ENCODE measurements around the gene ANK2. TPM values are rescaled to one million over a fixed set of nuclear protein-coding genes. Genes with fewer than 3 reads are reported as not detected.

Gene ANK2
- polyA plus RNA-seq, 1 donor, result 80.7 TPM

DNA sequence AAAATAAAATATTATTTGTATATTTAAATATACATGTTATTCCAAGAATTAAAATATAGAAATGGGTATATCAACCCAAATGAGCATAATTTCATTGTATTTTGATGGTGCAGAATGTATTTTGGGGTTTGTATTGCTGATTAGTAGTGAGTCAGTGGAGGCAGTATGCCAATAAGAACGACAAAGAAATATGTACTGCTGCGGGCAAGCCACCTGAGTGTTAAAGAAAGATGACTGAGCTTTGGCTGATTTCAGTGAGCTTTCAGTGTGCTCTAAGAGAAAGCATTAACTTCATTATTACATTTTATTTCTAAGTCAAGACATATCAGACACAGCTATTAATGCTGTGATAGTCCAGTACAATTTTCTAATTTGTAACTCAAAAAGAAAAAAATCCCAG lies 297.8 kb downstream of the ANK2 start:
- DNase-seq, result no peak

GRCh38 chr4:113349430-113349829 lies 300.0 kb downstream of the ANK2 start:
- no peak for DNase-seq

GRCh38 chr4:113350576-113350975 lies 301.1 kb downstream of the ANK2 start:
- no peak for DNase-seq

DNA sequence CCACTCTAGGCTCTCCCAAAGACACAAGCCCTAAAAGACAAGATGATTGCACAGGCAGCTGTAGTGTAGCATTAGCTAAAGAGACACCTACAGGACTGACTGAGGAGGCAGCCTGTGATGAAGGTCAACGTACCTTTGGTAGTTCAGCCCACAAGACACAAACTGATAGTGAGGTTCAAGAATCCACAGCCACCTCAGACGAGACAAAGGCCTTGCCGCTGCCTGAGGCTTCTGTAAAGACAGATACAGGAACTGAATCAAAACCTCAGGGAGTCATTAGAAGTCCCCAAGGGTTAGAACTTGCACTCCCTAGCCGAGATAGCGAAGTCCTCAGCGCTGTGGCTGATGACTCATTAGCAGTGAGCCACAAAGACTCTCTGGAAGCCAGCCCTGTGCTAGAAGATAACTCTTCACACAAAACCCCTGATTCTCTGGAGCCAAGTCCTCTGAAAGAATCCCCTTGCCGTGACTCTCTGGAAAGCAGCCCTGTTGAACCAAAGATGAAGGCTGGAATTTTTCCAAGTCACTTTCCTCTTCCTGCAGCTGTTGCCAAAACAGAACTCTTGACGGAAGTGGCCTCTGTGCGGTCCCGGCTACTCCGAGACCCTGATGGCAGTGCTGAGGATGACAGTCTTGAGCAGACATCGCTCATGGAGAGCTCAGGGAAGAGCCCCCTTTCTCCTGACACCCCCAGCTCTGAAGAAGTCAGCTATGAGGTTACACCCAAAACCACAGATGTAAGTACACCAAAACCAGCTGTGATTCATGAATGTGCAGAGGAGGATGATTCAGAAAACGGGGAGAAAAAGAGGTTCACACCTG lies 306.3 kb downstream of the ANK2 start:
- no peak for DNase-seq

DNA sequence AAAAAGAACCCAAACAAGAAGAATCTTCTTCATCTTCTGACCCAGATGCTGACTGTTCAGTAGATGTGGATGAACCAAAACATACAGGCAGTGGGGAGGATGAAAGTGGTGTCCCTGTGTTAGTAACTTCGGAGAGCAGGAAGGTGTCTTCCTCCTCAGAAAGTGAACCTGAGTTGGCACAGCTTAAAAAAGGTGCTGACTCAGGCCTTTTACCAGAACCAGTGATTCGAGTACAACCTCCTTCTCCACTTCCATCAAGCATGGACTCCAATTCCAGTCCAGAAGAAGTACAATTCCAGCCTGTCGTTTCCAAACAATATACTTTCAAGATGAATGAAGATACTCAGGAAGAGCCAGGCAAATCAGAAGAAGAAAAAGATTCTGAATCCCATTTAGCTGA lies 307.0 kb downstream of the ANK2 start:
- DNase-seq, result no peak

DNA sequence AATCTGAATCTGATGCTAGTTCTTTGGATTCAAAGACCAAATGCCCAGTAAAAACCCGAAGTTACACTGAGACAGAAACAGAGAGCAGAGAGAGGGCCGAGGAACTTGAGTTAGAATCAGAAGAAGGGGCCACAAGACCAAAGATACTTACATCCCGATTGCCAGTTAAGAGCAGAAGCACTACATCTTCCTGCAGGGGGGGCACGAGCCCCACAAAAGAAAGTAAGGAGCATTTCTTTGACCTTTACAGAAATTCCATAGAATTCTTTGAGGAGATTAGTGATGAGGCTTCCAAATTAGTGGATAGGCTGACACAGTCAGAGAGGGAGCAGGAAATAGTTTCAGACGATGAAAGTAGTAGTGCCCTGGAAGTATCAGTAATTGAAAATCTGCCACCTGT lies 309.3 kb downstream of the ANK2 start:
- DNase-seq, result no peak

- no peak for DNase-seq
Measured at GRCh38 chr4:113365377-113365776, 315.9 kb downstream of the ANK2 start.

GRCh38 chr4:113368056-113368455 lies 318.6 kb downstream of the ANK2 start:
- no peak for DNase-seq

- no peak for DNase-seq
Measured at GRCh38 chr4:113371111-113371510, 321.7 kb downstream of the ANK2 start.

DNA sequence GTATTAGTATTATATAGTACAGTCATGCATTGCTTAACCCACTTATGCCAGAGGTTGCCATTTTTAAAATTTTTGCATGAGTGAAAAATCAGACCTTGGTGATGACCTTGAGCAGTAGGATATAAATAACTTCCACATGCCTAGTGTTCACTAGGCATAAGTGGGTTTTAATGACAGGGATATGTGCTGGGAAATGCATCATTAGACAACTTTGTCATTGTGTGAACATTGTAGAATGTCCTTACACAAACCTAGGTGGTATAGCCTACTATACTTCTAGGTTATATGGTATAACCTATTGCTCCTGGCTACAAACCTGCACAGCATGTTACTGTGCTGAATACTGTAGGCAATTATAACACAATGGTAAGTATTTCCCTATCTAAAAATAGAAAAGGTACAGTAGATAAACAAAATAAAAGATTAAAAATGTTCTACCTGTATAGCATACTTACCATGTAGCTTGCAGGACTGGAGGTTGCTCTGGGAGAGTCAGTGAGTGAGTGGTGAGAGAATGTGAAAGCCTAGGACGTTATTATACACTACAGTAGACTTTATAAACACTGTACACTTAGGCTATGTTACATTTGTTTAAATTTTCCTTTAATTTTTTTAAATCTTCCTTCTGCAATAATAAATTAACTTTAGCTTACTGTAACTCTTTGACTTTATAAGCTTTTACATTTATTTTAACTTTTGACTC lies 326.7 kb downstream of the ANK2 start:
- no peak for DNase-seq

GRCh38 chr4:113378836-113379235 lies 329.4 kb downstream of the ANK2 start:
- no peak for DNase-seq

DNA sequence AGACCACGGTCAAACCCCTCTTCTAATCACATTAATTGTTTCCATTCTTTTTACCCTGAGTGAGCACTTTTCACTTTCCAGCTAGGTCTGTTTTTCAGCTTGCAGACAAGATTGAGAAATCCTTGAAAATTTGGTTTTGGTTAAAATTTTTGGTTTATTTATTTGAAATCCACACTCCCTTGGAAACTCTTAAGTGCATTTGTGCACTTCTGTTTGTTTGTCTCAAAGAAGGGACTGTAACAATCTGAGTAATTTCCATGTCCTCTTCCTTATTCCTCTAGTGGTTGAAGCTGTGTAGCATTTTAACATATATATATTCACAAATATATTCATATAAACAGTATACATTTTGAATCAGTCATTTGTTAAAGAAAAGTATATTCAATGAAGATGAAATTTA lies 333.3 kb downstream of the ANK2 start:
- no peak for DNase-seq

- DNase-seq, result no peak
Measured at GRCh38 chr4:113383111-113383785, 333.8 kb downstream of the ANK2 start.

- DNase-seq, result no peak
Measured at GRCh38 chr4:113384600-113384999, 335.1 kb downstream of the ANK2 start.

DNA sequence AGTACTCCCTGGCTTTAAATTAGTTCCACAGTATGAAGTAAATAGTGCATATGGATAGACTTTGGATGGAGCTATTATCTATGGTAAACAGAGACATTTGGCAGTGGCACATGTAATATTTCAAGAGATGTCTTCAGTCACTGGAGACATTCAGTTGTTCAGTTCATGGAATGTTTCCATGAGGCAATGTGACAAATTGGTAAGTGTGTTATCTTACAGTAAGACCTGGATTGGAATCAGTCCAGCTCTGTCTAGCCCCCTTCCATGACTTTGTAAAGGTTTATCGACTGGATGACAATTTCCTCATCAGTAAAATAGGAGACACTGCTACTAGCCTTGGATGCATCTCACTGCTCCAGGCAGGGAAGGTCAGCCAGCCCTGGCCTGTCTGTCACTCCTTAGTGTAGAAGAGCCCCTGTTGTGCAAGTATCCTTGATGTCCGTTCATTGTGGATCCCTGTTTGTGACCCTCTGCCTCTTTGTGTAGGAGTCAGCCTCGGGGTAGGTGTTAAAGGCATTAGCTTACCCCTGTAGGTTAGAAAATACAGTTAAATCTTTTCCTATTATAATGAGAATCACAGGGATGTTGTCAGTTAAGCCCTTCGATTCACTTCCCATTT lies 335.9 kb downstream of the ANK2 start:
- no peak for DNase-seq

DNA sequence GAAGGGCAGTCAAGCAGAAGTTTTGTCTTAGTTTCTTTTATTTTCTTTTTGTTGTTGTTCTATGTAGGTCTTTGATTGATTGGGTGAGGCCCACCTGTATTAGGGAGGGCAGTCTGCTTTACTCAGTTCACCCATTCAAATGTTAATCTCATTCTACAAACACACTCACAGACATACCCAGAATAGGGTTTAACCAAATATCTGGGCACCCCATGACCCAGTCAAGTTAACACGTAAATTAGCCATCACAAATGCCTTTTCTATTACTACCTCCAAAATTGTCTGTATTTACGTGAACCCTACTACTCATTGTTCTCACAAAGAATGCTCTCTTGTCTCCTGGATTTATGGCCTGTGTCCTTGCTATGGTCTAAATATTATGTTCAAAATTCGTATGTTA lies 339.7 kb downstream of the ANK2 start:
- DNase-seq, result no peak

GRCh38 chr4:113390850-113391249 lies 341.4 kb downstream of the ANK2 start:
- no peak for DNase-seq

DNA sequence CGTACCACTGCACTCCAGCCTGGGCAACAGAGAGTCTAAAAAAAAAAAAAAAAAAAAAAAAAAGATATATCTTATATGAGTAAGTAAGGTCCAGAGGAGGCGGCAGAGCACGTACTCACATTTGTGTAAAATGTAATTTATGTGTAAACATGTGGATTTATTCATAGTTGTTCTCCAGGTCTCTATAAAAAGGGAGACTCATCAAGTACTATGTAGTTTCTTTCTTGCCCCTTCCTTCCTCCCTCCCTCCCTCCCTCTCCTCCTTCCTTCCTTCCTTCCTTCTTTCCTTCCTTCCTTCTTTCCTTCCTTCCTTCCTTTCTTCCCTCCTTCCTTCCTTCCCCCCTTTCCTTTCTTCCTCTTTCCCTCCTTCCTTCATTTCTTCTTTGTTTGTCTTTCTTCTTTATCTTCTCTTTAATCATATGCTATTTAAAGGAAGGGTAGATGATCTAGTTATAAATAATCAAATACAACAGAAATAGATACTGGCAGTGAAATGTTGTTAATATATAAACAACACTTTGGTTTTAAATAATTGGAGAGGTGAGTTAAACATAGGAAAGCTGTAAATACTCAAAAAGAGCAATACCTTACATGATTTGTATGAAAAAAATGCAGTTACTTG lies 344.8 kb downstream of the ANK2 start:
- DNase-seq, result no peak

DNA sequence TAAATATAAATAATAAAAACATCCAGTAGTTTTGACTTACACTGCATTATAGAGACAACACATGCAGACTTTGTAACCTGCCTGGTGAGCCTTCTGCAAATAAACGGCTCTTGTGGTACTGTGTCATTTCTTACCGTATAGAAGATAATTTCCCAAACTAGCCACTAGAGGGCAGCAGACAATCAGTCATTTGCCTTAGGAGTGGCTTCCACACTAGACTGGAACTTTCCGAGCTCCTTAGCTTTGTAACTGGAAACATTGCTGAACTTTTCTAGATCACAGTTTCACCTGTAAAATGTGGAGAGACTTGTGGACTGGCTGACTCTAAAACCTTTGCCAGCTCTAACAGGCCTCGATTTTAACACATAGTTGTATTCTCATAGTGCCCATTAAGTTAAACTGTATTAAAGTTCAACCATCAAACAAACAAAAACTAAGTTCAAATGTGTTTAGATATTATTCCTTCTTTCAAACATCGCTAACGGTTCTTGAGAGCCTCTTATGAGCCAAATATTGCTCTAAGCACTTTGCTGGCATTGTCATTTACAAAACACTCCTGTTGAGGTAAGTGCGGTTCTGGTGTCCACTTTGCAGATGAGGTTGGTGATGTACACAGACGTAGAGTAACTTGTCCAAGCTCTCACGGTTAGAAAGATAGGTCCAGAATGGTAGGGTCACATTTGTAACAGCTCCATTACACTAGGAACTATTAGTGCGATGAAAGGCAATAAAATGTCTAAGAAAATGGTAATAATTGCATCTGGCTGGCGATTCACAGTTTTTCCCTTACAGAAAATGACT lies 345.5 kb downstream of the ANK2 start:
- peak; percentile 94 for DNase-seq

GRCh38 chr4:113397114-113397701 lies 347.8 kb downstream of the ANK2 start:
- peak; percentile 24 for DNase-seq
